Peyer's patch (tissue), 4 donors: ENCODE data around the gene CHSY1.

ENCODE experiments used
- CTCF ChIP-seq, 6 experiments: fragments of 450-650 bp in 4 of 6; fragments of 200-600 bp in 2 of 6; sonication (generic) in 1 of 6; IDR thresholded peaks; one replicate each; pipeline ENCODE4 v1.5.1; 2017 to 2019; ENCODE audit warnings: antibody characterized with exemption in 6 of 6, mild to moderate bottlenecking in 3 of 6, moderate library complexity in 1 of 6
- POLR2A ChIP-seq, 2 donors: fragments of 450-650 bp; IDR thresholded peaks; one replicate each; pipeline ENCODE4 v1.5.1; 2017; ENCODE audit warnings: antibody characterized with exemption in 2 of 2, mild to moderate bottlenecking in 2 of 2, moderate library complexity in 2 of 2

GRCh38 chr15:101167411-101167752 lies 84.5 kb downstream of the CHSY1 start:
- TF ChIP-seq CTCF (IDR thresholded peaks at IDR 0.05) (no peak), POLR2A (IDR thresholded peaks at IDR 0.05) (no peak)
